ENCODE measurements around the gene PIK3R6.
A peak's percentile ranks its signal among the peaks of the same experiment; 100 is the strongest.

GRCh38 chr17:8785547-8786413 is 81.7 kb downstream of the PIK3R6 start:
- TF ChIP-seq CTCF (IDR thresholded peaks at IDR 0.05) (peak; percentile 69 to 91 (median 88)), POLR2A (IDR thresholded peaks at IDR 0.05) (no peak)
